ENCODE results near the gene RDX.

RDX gene

GRCh38 chr11:110148775-110149744 lies 147.4 kb downstream of the RDX start:
- DNase-seq (ENCODE audit: low read depth, low spot score) = peak; percentile 27
- peak overlapping the region; percentile 16 for H3K27ac ChIP-seq

- DNase-seq (ENCODE audit: low read depth, low spot score) = no peak
- peak overlapping the region; percentile 16 for H3K27ac ChIP-seq
Observed at GRCh38 chr11:110147962-110148709, 148.3 kb downstream of the RDX start.

GRCh38 chr11:110141812-110142211 lies 154.6 kb downstream of the RDX start:
- H3K27ac ChIP-seq = no peak overlapping the region
- DNase-seq (ENCODE audit: low read depth, low spot score) = peak; percentile 6

GRCh38 chr11:110134110-110134509 lies 162.3 kb downstream of the RDX start:
- no peak for DNase-seq (ENCODE audit: low read depth, low spot score)
- H3K27ac ChIP-seq = no peak overlapping the region

- H3K27ac ChIP-seq = no peak overlapping the region
- DNase-seq (ENCODE audit: low read depth, low spot score) = no peak
Observed at GRCh38 chr11:110133160-110133559, 163.3 kb downstream of the RDX start.

GRCh38 chr11:110131386-110132123 lies 164.9 kb downstream of the RDX start:
- no peak overlapping the region for H3K27ac ChIP-seq
- peak; percentile 12 for DNase-seq (ENCODE audit: low read depth, low spot score)

- no peak overlapping the region for H3K27ac ChIP-seq
- DNase-seq (ENCODE audit: low read depth, low spot score) = peak; percentile 34
Observed at GRCh38 chr11:110130642-110131238, 165.7 kb downstream of the RDX start.

- H3K27ac ChIP-seq = no peak overlapping the region
- no peak for DNase-seq (ENCODE audit: low read depth, low spot score)
Observed at GRCh38 chr11:110128161-110128560, 168.3 kb downstream of the RDX start.

- DNase-seq (ENCODE audit: low read depth, low spot score) = no peak
- no peak overlapping the region for H3K27ac ChIP-seq
Observed at GRCh38 chr11:110126936-110127335, 169.5 kb downstream of the RDX start.

- DNase-seq (ENCODE audit: low read depth, low spot score) = no peak
- H3K27ac ChIP-seq = no peak overlapping the region
Observed at GRCh38 chr11:110125632-110126031, 170.8 kb downstream of the RDX start.
